Left hindlimb (tissue), 1 donor: ENCODE results near the gene IFI6.
"Not testable (repeated sequence)": the region's sequence is repeated elsewhere in the genome, so short reads cannot be mapped to it uniquely, and the experiment has no call there.

Experiments used
- DNase-seq: peaks from one replicate; pipeline ENCODE4 v3.0.0-alpha.2; 2018

The IFI6 gene

GRCh38 chr1:27648602-27649305 is 23.2 kb downstream of the IFI6 start:
- DNase-seq = no peak

GRCh38 chr1:27647328-27647727 is 24.7 kb downstream of the IFI6 start:
- DNase-seq = no peak

- no peak for DNase-seq
These were observed 25.3 kb downstream of the IFI6 start for GRCh38 chr1:27646676-27647075.

GRCh38 chr1:27645071-27645415 is 26.9 kb downstream of the IFI6 start:
- DNase-seq = no peak

GRCh38 chr1:27644369-27645070 is 27.5 kb downstream of the IFI6 start:
- DNase-seq = no peak

GRCh38 chr1:27643600-27644368 is 28.2 kb downstream of the IFI6 start:
- DNase-seq = no peak

- DNase-seq = not testable (repeated sequence)
These were observed 31.5 kb downstream of the IFI6 start for GRCh38 chr1:27640514-27640913.

GRCh38 chr1:27638805-27639204 is 33.2 kb downstream of the IFI6 start:
- DNase-seq = no peak

- no peak for DNase-seq
These were observed 33.8 kb downstream of the IFI6 start for GRCh38 chr1:27638047-27638734.

- no peak for DNase-seq
These were observed 36.4 kb downstream of the IFI6 start for GRCh38 chr1:27635396-27636142.

- no peak for DNase-seq
These were observed 37.0 kb downstream of the IFI6 start, which contains the start of gene FGR for GRCh38 chr1:27634985-27635367. FGR (minus strand) TSS chr1:27635185; CDS start chr1:27623916, 11,269 bp downstream.

- DNase-seq = peak; percentile 73
These were observed 37.6 kb downstream of the IFI6 start for GRCh38 chr1:27634177-27634984.

GRCh38 chr1:27633640-27634176 is 38.3 kb downstream of the IFI6 start:
- DNase-seq = no peak

GRCh38 chr1:27633298-27633610 is 38.7 kb downstream of the IFI6 start:
- no peak for DNase-seq

- DNase-seq = no peak
These were observed 39.4 kb downstream of the IFI6 start for GRCh38 chr1:27632387-27633297.

- no peak for DNase-seq
These were observed 41.0 kb downstream of the IFI6 start for GRCh38 chr1:27630859-27631491.

GRCh38 chr1:27628712-27629111 is 43.3 kb downstream of the IFI6 start:
- no peak for DNase-seq

- DNase-seq = not testable (repeated sequence)
These were observed 44.3 kb downstream of the IFI6 start for GRCh38 chr1:27627733-27628132.

- no peak for DNase-seq
These were observed 44.9 kb downstream of the IFI6 start for GRCh38 chr1:27627061-27627460.
